Measurements from ENCODE around the gene CNKSR2. TPM values are rescaled to one million over a fixed set of nuclear protein-coding genes. Genes with fewer than 3 reads are reported as not detected.

Gene CNKSR2
- total and polyA plus RNA-seq, 2 of the 13 experiments (the other 11 are each of a cell fraction or from before 2014, with no cell fraction given), result not detected

GRCh38 chrX:21524008-21524407, 149.8 kb downstream of the CNKSR2 start:
- ATAC-seq, result no peak
- no peak for DNase-seq (ENCODE audit: low spot score)
- Histone ChIP-seq H3K36me3 (replicated peaks in 1 of 2; ENCODE audit: control insufficient read depth in 1 of 2, insufficient read depth in 2 of 2, low read length in 2 of 2) (no peaks in the 10 kb centered on the region), H3K27ac (ENCODE audit: extremely low read length, insufficient read depth, low read length) (no peak overlapping the region), H3K4me3 (replicated peaks in 1 of 3; ENCODE audit: insufficient read depth in 1 of 3, low read depth in 2 of 3, low read length in 3 of 3) (no peak overlapping the region), H3K9ac (ENCODE audit: insufficient read depth, low read depth, low read length) (no peak overlapping the region), H4K20me1 (ENCODE audit: insufficient read depth, low read length) (no peaks in the 10 kb centered on the region), H3K9me3 (ENCODE audit: low read length) (no peaks in the 10 kb centered on the region), H2AFZ (ENCODE audit: low read length) (no peak overlapping the region), H3K4me1 (ENCODE audit: insufficient read depth, low read length) (no peaks in the 10 kb centered on the region), H3K27me3 (ENCODE audit: control insufficient read depth in 1 of 2, insufficient read depth in 2 of 2, low read length in 2 of 2) (no peaks in the 10 kb centered on the region), H3K4me2 (ENCODE audit: low read depth, low read length) (no peak overlapping the region), H3K79me2 (ENCODE audit: insufficient read depth, low read length) (no peaks in the 10 kb centered on the region)
- TF ChIP-seq ZNF549 (CRISPR knock-in tag; IDR thresholded peaks at IDR 0.05), result no peak
- no peak for FAIRE-seq
- intact Hi-C loops (cut with micrococcal nuclease; ENCODE audit: unreplicated experiment) (no loop called here), in situ Hi-C loops (cut with HindIII; ENCODE audit: extremely low pct_ligation_motif_present, low pct_unique_long_range_greater_than_20kb) (no loop called here)
- ChIA-PET CTCF (ENCODE audit: low intra/inter-chr PET ratio, low total read pairs) (no interaction called here), POLR2A (no interaction called here)
- BruUV-seq (replicated peaks), result no TSS peak
- WGBS (ENCODE audit: low lambda C conversion rate), result 0% methylated on average over 1 of the region's 1 CpG

GRCh38 chrX:21528076-21528475, 153.9 kb downstream of the CNKSR2 start:
- H3K4me1 ChIP-seq (ENCODE audit: insufficient read depth, low read length), result no peaks in the 10 kb centered on the region
- H3K79me2 ChIP-seq (ENCODE audit: insufficient read depth, low read length), result no peaks in the 10 kb centered on the region
- CTCF ChIA-PET (ENCODE audit: low intra/inter-chr PET ratio, low total read pairs), result no interaction called here
- no peaks in the 10 kb centered on the region for H4K20me1 ChIP-seq (ENCODE audit: insufficient read depth, low read length)
- no peak for FAIRE-seq
- no peaks in the 10 kb centered on the region for H3K9me3 ChIP-seq (ENCODE audit: low read length)
- no peak for ATAC-seq
- in situ Hi-C loops (cut with HindIII; ENCODE audit: extremely low pct_ligation_motif_present, low pct_unique_long_range_greater_than_20kb), result no loop called here
- DNase-seq (ENCODE audit: low spot score), result no peak
- no peak overlapping the region for H3K4me2 ChIP-seq (ENCODE audit: low read depth, low read length)
- H3K27me3 ChIP-seq (ENCODE audit: control insufficient read depth in 1 of 2, insufficient read depth in 2 of 2, low read length in 2 of 2), result no peaks in the 10 kb centered on the region
- H3K9ac ChIP-seq (ENCODE audit: insufficient read depth, low read depth, low read length), result no peak overlapping the region
- no TSS peak for BruUV-seq (replicated peaks)
- POLR2A ChIA-PET, result no interaction called here
- H2AFZ ChIP-seq (ENCODE audit: low read length), result no peak overlapping the region
- intact Hi-C loops (cut with micrococcal nuclease; ENCODE audit: unreplicated experiment), result no loop called here
- no peak overlapping the region for H3K27ac ChIP-seq (ENCODE audit: extremely low read length, insufficient read depth, low read length)
- H3K36me3 ChIP-seq (replicated peaks in 1 of 2; ENCODE audit: control insufficient read depth in 1 of 2, insufficient read depth in 2 of 2, low read length in 2 of 2), result no peaks in the 10 kb centered on the region
- H3K4me3 ChIP-seq (replicated peaks in 1 of 3; ENCODE audit: insufficient read depth in 1 of 3, low read depth in 2 of 3, low read length in 3 of 3), result no peak overlapping the region
- no peak for TF ChIP-seq JARID2 (CRISPR knock-in tag; IDR thresholded peaks at IDR 0.05; ENCODE audit: insufficient replicate concordance)
- no peak for TF ChIP-seq RAD51 (IDR thresholded peaks at IDR 0.05; ENCODE audit: borderline replicate concordance)
- TF ChIP-seq TEAD2 (CRISPR knock-in tag; IDR thresholded peaks at IDR 0.05), result no peak
- no peak for TF ChIP-seq ZNF335 (CRISPR knock-in tag; IDR thresholded peaks at IDR 0.05)
- TF ChIP-seq MIER3 (CRISPR knock-in tag; IDR thresholded peaks at IDR 0.05; ENCODE audit: borderline replicate concordance), result no peak
- no peak for TF ChIP-seq ZNF709 (CRISPR knock-in tag; IDR thresholded peaks at IDR 0.05)
- no peak for TF ChIP-seq TEAD3 (CRISPR knock-in tag; optimal IDR thresholded peaks at IDR 0.05; ENCODE audit: borderline replicate concordance)
- no peak for TF ChIP-seq ZNF280D (CRISPR knock-in tag; IDR thresholded peaks at IDR 0.05)
- no peak for TF ChIP-seq NFRKB (IDR thresholded peaks at IDR 0.05)
- TF ChIP-seq ZFAT (CRISPR knock-in tag; conservative IDR thresholded peaks at IDR 0.05), result no peak
- TF ChIP-seq RERE (CRISPR knock-in tag; IDR thresholded peaks at IDR 0.05; ENCODE audit: low read depth), result no peak

Measured in HepG2 (cell line).